SK-N-SH treated with all-trans-retinoic acid at 6 μM for 48 hours (cell line): Measurements from ENCODE around the gene KCNH5.

Source experiments
- ATAC-seq: fragments of 200-7000 bp; cut with Tn5 transposase; 3 replicates; pipeline ENCODE4 v1.9.1; 2020; ENCODE audit warnings: mild to moderate bottlenecking, moderate library complexity
- ARNTL ChIP-seq: fragments of 450-650 bp; formaldehyde crosslinking; IDR thresholded peaks from 2 replicates; pipeline ENCODE4 v1.5.0; 2020; ENCODE audit warnings: low read depth, mild to moderate bottlenecking, moderate library complexity, borderline replicate concordance
- CREB5 ChIP-seq: fragments of 250-450 bp; sonication (Bioruptor Pico); IDR thresholded peaks from 2 replicates; pipeline ENCODE4 v1.5.1; 2020; ENCODE audit warnings: low read depth, mild to moderate bottlenecking, moderate library complexity
- CSDC2 ChIP-seq: fragments of 250-450 bp; sonication (Bioruptor Pico); IDR thresholded peaks from 2 replicates; pipeline ENCODE4 v1.5.0; 2020; ENCODE audit warnings: mild to moderate bottlenecking, moderate library complexity
- CSRNP3 ChIP-seq: fragments of 250-450 bp; sonication (Bioruptor Pico); IDR thresholded peaks from 2 replicates; pipeline ENCODE4 v1.5.1; 2021; ENCODE audit warnings: mild to moderate bottlenecking, moderate library complexity
- ESRRG ChIP-seq: fragments of 250-450 bp; sonication (Bioruptor Pico); IDR thresholded peaks from 2 replicates; pipeline ENCODE4 v1.6.1; 2021; ENCODE audit warnings: mild to moderate bottlenecking
- GLIS3 ChIP-seq: fragments of 250-450 bp; sonication (Bioruptor Pico); IDR thresholded peaks from 2 replicates; pipeline ENCODE4 v1.5.0; 2020; ENCODE audit warnings: mild to moderate bottlenecking, moderate library complexity
- ISL1 ChIP-seq: fragments of 250-450 bp; sonication (Bioruptor Pico); IDR thresholded peaks from 2 replicates; pipeline ENCODE4 v2.1.2; 2022; ENCODE audit warnings: mild to moderate bottlenecking, moderate library complexity
- OSR1 ChIP-seq: fragments of 250-450 bp; sonication (Bioruptor Pico); IDR thresholded peaks from 2 replicates; pipeline ENCODE4 v1.8.0; 2022; ENCODE audit warnings: moderate library complexity, mild to moderate bottlenecking, inconsistent platforms
- POU6F1 ChIP-seq: fragments of 250-450 bp; sonication (Bioruptor Pico); IDR thresholded peaks from 2 replicates; pipeline ENCODE4 v1.8.0; 2021; ENCODE audit warnings: low read depth, mild to moderate bottlenecking, moderate library complexity, borderline replicate concordance
- RARB ChIP-seq: fragments of 250-450 bp; sonication (Bioruptor Pico); IDR thresholded peaks from 2 replicates; pipeline ENCODE4 v1.8.0; 2021; ENCODE audit warnings: mild to moderate bottlenecking, moderate library complexity
- TCF4 ChIP-seq: fragments of 250-450 bp; sonication (Bioruptor Pico); IDR thresholded peaks from 2 replicates; pipeline ENCODE4 v1.8.0; 2021; ENCODE audit warnings: mild to moderate bottlenecking, moderate library complexity, borderline replicate concordance
- TOX ChIP-seq: fragments of 250-450 bp; sonication (Bioruptor Pico); IDR thresholded peaks from 2 replicates; pipeline ENCODE4 v1.8.0; 2021; ENCODE audit warnings: mild to moderate bottlenecking, moderate library complexity, borderline replicate concordance
- TSHZ2 ChIP-seq: fragments of 250-450 bp; sonication (Bioruptor Pico); IDR thresholded peaks from 2 replicates; pipeline ENCODE4 v1.5.0; 2020; ENCODE audit warnings: mild to moderate bottlenecking, moderate library complexity
- ZFP3 ChIP-seq: fragments of 250-450 bp; sonication (Bioruptor Pico); IDR thresholded peaks from 2 replicates; pipeline ENCODE4 v1.5.0; 2020; ENCODE audit warnings: mild to moderate bottlenecking, moderate library complexity
- ZNF565 ChIP-seq: fragments of 450-650 bp; formaldehyde crosslinking; conservative IDR thresholded peaks from 2 replicates; pipeline ENCODE4 v1.5.0; 2020; ENCODE audit warnings: low read depth, mild to moderate bottlenecking, moderate library complexity
- ZNF70 ChIP-seq: fragments of 450-650 bp; formaldehyde crosslinking; IDR thresholded peaks from 2 replicates; pipeline ENCODE4 v1.5.0; 2020; ENCODE audit warnings: mild to moderate bottlenecking, moderate library complexity

The KCNH5 gene

GRCh38 chr14:62778852-62779251 is 266.4 kb downstream of the KCNH5 start (continued):
- TF ChIP-seq ZNF70 (CRISPR knock-in tag) (no peak), RARB (no peak), CSRNP3 (CRISPR knock-in tag) (peak; percentile 48; the same call in 1 of the 2 replicates), CREB5 (CRISPR knock-in tag) (peak; percentile 84; the same call in 1 of the 2 replicates)

GRCh38 chr14:62778310-62778709 is 266.9 kb downstream of the KCNH5 start:
- ATAC-seq = no peak
- TF ChIP-seq GLIS3 (CRISPR knock-in tag) = no peak
- TF ChIP-seq ZNF70 (CRISPR knock-in tag) = no peak
- no peak for TF ChIP-seq POU6F1 (CRISPR knock-in tag)
- no peak for TF ChIP-seq TSHZ2 (CRISPR knock-in tag)
- TF ChIP-seq CREB5 (CRISPR knock-in tag) = no peak
- TF ChIP-seq CSRNP3 (CRISPR knock-in tag) = no peak
- TF ChIP-seq ESRRG (CRISPR knock-in tag) = no peak
- no peak for TF ChIP-seq CSDC2
- TF ChIP-seq ARNTL (CRISPR knock-in tag) = no peak
- no peak for TF ChIP-seq RARB
- no peak for TF ChIP-seq ISL1 (CRISPR knock-in tag)
- no peak for TF ChIP-seq OSR1 (CRISPR knock-in tag)
- TF ChIP-seq ZNF565 (CRISPR knock-in tag) = no peak
- no peak for TF ChIP-seq ZFP3 (CRISPR knock-in tag)
- no peak for TF ChIP-seq TCF4 (CRISPR knock-in tag)
- no peak for TF ChIP-seq TOX (CRISPR knock-in tag)

GRCh38 chr14:62777510-62777909 is 267.7 kb downstream of the KCNH5 start:
- TF ChIP-seq ISL1 (CRISPR knock-in tag) (no peak), TSHZ2 (CRISPR knock-in tag) (no peak), CSRNP3 (CRISPR knock-in tag) (no peak)
- no peak for ATAC-seq
